Right renal pelvis (tissue), 4 donors: ENCODE results near the gene ZNHIT2. TPM values are rescaled to one million over a fixed set of nuclear protein-coding genes. Genes with fewer than 3 reads are reported as not detected.

ENCODE experiments used
- DNase-seq, 4 donors: peaks; one replicate each; pipeline ENCODE4 v3.0.0-alpha.2; 2013; ENCODE audit warnings: low read depth in 4 of 4, low spot score in 3 of 4, missing footprints in 1 of 4
- polyA plus RNA-seq, 4 donors: library from polyadenylated mRNA; unstranded; fragments of 120-200 nt; gene quantifications; one replicate each; pipeline ENCODE4 v1.2.1, GENCODE V29; 2013; ENCODE audit not compliant: insufficient read length in 4 of 4

The ZNHIT2 gene
- polyA plus RNA-seq, 4 donors: 6.5 to 11.4 (median 6.9) TPM

- DNase-seq: peak; percentile 89 to 95 (median 92)
Observed at GRCh38 chr11:65134952-65135632, 17.6 kb upstream of the ZNHIT2 start.

GRCh38 chr11:65134240-65134951, 16.9 kb upstream of the ZNHIT2 start, which contains the start of gene SYVN1:
SYVN1 (minus strand) TSS chr11:65134519; CDS start chr11:65133601, 918 bp downstream.
- peak; percentile 76 to 93 (median 84) for DNase-seq

GRCh38 chr11:65133724-65134123, 16.2 kb upstream of the ZNHIT2 start:
- DNase-seq: no peak

GRCh38 chr11:65132988-65133700, 15.6 kb upstream of the ZNHIT2 start:
- DNase-seq: no peak

GRCh38 chr11:65132238-65132987, 14.9 kb upstream of the ZNHIT2 start:
- DNase-seq: no peak

GRCh38 chr11:65131895-65132237, 14.4 kb upstream of the ZNHIT2 start:
- DNase-seq: no peak

- DNase-seq: no peak
Observed at GRCh38 chr11:65131417-65131776, 13.9 kb upstream of the ZNHIT2 start.

- DNase-seq: no peak
Observed at GRCh38 chr11:65130631-65131416, 13.3 kb upstream of the ZNHIT2 start.

- no peak for DNase-seq
Observed at GRCh38 chr11:65129649-65130441, 12.3 kb upstream of the ZNHIT2 start.

GRCh38 chr11:65128182-65129145, 11.0 kb upstream of the ZNHIT2 start:
- no peak for DNase-seq

- DNase-seq: no peak
Observed at GRCh38 chr11:65127473-65128181, 10.1 kb upstream of the ZNHIT2 start.

GRCh38 chr11:65126624-65127274, 9.2 kb upstream of the ZNHIT2 start:
- no peak for DNase-seq

- DNase-seq: no peak
Observed at GRCh38 chr11:65125197-65126056, 7.9 kb upstream of the ZNHIT2 start.

- no peak for DNase-seq
Observed at GRCh38 chr11:65124480-65125196, 7.1 kb upstream of the ZNHIT2 start.
